HCT116 (cell line): ENCODE data around the gene TNFRSF9. TPM values are rescaled to one million over a fixed set of nuclear protein-coding genes. Genes with fewer than 3 reads are reported as not detected.

ENCODE experiments used
- ATAC-seq: fragments of 200-7000 bp; cut with Tn5 transposase; 2 replicates; pipeline ENCODE4 v1.9.1; 2020; ENCODE audit warnings: mild to moderate bottlenecking, moderate library complexity
- BruUV-seq: library from RNA; stranded (reverse); fragments of 400-500 nt; replicated peaks from 2 replicates; lab custom pipeline; 2021; lab: Mats Ljungman, UMichigan
- CTCF ChIA-PET: fragments of 300-600 bp; sonication (Branson Sonifier 250); formaldehyde crosslinking; loops from one replicate; lab custom pipeline; 2021; ENCODE audit warnings: antibody characterized with exemption; lab: Charles Lee
- POLR2A ChIA-PET: fragments of 300-600, 350-600 bp; sonication (Branson Sonifier 250); formaldehyde crosslinking; loops from one replicate; lab custom pipeline; 2021; ENCODE audit warnings: antibody characterized with exemption; lab: Charles Lee
- RAD21 ChIA-PET, 2 experiments: fragments of 300-600 bp; sonication (Branson Sonifier 250); formaldehyde crosslinking; loops; one replicate each; lab custom pipeline; 2023; ENCODE audit warnings: low total read pairs in 2 of 2; ENCODE audit not compliant: uncharacterized antibody in 2 of 2, unreplicated experiment in 2 of 2, low non-redundant PET in 1 of 2; lab: Charles Lee
- DNase-seq: peaks from one replicate; pipeline ENCODE4 v3.0.0-alpha.2; 2010; ENCODE audit warnings: low read depth, low spot score
- H2AFZ ChIP-seq: fragments of 200-600 bp; shearing (Covaris generic), sonication (generic); 2 replicates; pipeline ENCODE4 v1.6.1; 2017; ENCODE audit warnings: low read depth, mixed run types, mixed read lengths, antibody characterized with exemption, low read length; ENCODE audit not compliant: poor library complexity, severe bottlenecking
- H3K27ac ChIP-seq: 2 replicates; pipeline ENCODE4 v1.5.1; 2012; ENCODE audit warnings: low read depth, low read length
- H3K27me3 ChIP-seq: fragments of 200-600 bp; sonication (generic); 2 replicates; pipeline ENCODE4 v1.6.1; 2016; ENCODE audit warnings: mixed run types, low read length, mixed read lengths; ENCODE audit not compliant: insufficient read depth
- H3K36me3 ChIP-seq, 2 experiments: fragments of 200-500 bp in 1 of 2; fragments of 200-600 bp in 1 of 2; sonication (Bioruptor generic) in 1 of 2; sonication (generic) in 1 of 2; 2 replicates each; pipeline versions ENCODE4 v1.5.1 to v1.6.1; 2014 to 2016; ENCODE audit warnings: low read length in 2 of 2, inconsistent platforms in 1 of 2, mixed read lengths in 1 of 2, mixed run types in 1 of 2; ENCODE audit not compliant: insufficient read depth in 2 of 2, control insufficient read depth in 1 of 2
- H3K4me1 ChIP-seq, 2 experiments: fragments of 200-600 bp in 1 of 2; sonication (generic) in 1 of 2; 2 replicates each; pipeline versions ENCODE4 v1.5.1 to v1.6.1; 2012 to 2017; ENCODE audit warnings: low read length in 2 of 2, inconsistent platforms in 1 of 2, mild to moderate bottlenecking in 1 of 2, mixed read lengths in 1 of 2, mixed run types in 1 of 2, moderate library complexity in 1 of 2; ENCODE audit not compliant: insufficient read depth in 2 of 2, control insufficient read depth in 1 of 2
- H3K4me2 ChIP-seq: fragments of 200-600 bp; sonication (generic); 2 replicates; pipeline ENCODE4 v1.6.1; 2017; ENCODE audit warnings: mixed run types, low read length, mixed read lengths
- H3K4me3 ChIP-seq, 2 experiments: fragments of 200-600 bp in 1 of 2; sonication (generic) in 1 of 2; replicated peaks in 1 of 2; 2 replicates each; pipeline ENCODE4 v1.5.1; 2011 to 2016; ENCODE audit warnings: low read length in 2 of 2, control low read depth in 1 of 2, low read depth in 1 of 2, mild to moderate bottlenecking in 1 of 2, mixed read lengths in 1 of 2, mixed run types in 1 of 2
- H3K79me2 ChIP-seq: fragments of 200-600 bp; sonication (generic); 2 replicates; pipeline ENCODE4 v1.6.1; 2017; ENCODE audit warnings: mild to moderate bottlenecking, mixed run types, low read length, moderate library complexity, mixed read lengths; ENCODE audit not compliant: insufficient read depth
- H3K9ac ChIP-seq: fragments of 200-600 bp; sonication (generic); 2 replicates; pipeline ENCODE4 v1.6.1; 2016; ENCODE audit warnings: low read length, mixed read lengths
- H3K9me2 ChIP-seq: fragments of 200-600 bp; sonication (generic), shearing (Covaris generic); 2 replicates; pipeline ENCODE4 v1.6.1; 2017; ENCODE audit warnings: mixed run types, mild to moderate bottlenecking, moderate library complexity; ENCODE audit not compliant: insufficient read depth
- H3K9me3 ChIP-seq, 2 experiments: fragments of 200-500 bp in 1 of 2; fragments of 200-600 bp in 1 of 2; sonication (Bioruptor generic) in 1 of 2; sonication (generic) in 1 of 2; 2 replicates each; pipeline ENCODE4 v1.6.1; 2014 to 2017; ENCODE audit warnings: low read length in 2 of 2, mixed read lengths in 2 of 2, inconsistent platforms in 1 of 2, low read depth in 1 of 2, mild to moderate bottlenecking in 1 of 2, mixed run types in 1 of 2, moderate library complexity in 1 of 2; ENCODE audit not compliant: control insufficient read depth in 1 of 2, insufficient read depth in 1 of 2
- H4K20me1 ChIP-seq: fragments of 200-600 bp; sonication (generic), shearing (Covaris generic); 2 replicates; pipeline ENCODE4 v1.6.1; 2017; ENCODE audit warnings: mixed run types, mild to moderate bottlenecking, moderate library complexity; ENCODE audit not compliant: insufficient read depth
- CBX3 ChIP-seq: IDR thresholded peaks from 2 replicates; pipeline ENCODE4 v1.6.1; 2012; ENCODE audit warnings: low read depth
- CEBPB ChIP-seq: IDR thresholded peaks from 2 replicates; pipeline ENCODE4 v1.6.1; 2012; ENCODE audit warnings: low read depth
- EGR1 ChIP-seq: IDR thresholded peaks from 2 replicates; pipeline ENCODE4 v1.6.1; 2012; ENCODE audit warnings: low read depth
- EZH2 ChIP-seq: fragments of 200-600 bp; sonication (generic); IDR thresholded peaks from 2 replicates; pipeline ENCODE4 v1.6.1; 2017; ENCODE audit warnings: antibody characterized with exemption, mixed run types
- RAD21 ChIP-seq: IDR thresholded peaks from 2 replicates; pipeline ENCODE4 v1.6.1; 2012; ENCODE audit warnings: low read depth, mild to moderate bottlenecking
- SIN3A ChIP-seq: IDR thresholded peaks from 2 replicates; pipeline ENCODE4 v1.6.1; 2012; ENCODE audit warnings: low read depth
- SP1 ChIP-seq: IDR thresholded peaks from 2 replicates; pipeline ENCODE4 v1.6.1; 2012; ENCODE audit warnings: low read depth
- SRF ChIP-seq: IDR thresholded peaks from 2 replicates; pipeline ENCODE4 v1.6.1; 2012; ENCODE audit warnings: low read depth
- YY1 ChIP-seq: IDR thresholded peaks from 2 replicates; pipeline ENCODE4 v1.6.1; 2011; ENCODE audit warnings: low read length, low read depth, moderate library complexity, mild to moderate bottlenecking; ENCODE audit not compliant: insufficient replicate concordance; ENCODE audit errors: extremely low read depth
- ZNF274 ChIP-seq: fragments of 200-500 bp; sonication (Bioruptor generic); IDR thresholded peaks from 2 replicates; pipeline ENCODE4 v1.6.1; 2014; ENCODE audit warnings: mild to moderate bottlenecking, low read depth, low read length, inconsistent platforms
- intact Hi-C: fragments of 100-400 bp; cut with micrococcal nuclease; formaldehyde crosslinking; loops from 2 replicates; pipeline ENCODE4 v1.10.0; 2022
- total RNA-seq: library from RNA; stranded (reverse); gene quantifications from one replicate; pipeline ENCODE4 v1.2.1, GENCODE V29; 2021; ENCODE audit not compliant: unreplicated experiment
- TF ChIP-seq, protein P1 (sequence below): IDR thresholded peaks from 2 replicates; pipeline ENCODE4 v1.6.1; 2012; ENCODE audit warnings: low read depth
- TF ChIP-seq, protein P2 (sequence below), 3 experiments: fragments of 200-600 bp in 1 of 3; sonication (generic) in 1 of 3; IDR thresholded peaks in 2 of 3; conservative IDR thresholded peaks in 1 of 3; 2 replicates each; pipeline ENCODE4 v1.5.1; 2012 to 2017; ENCODE audit warnings: low read depth in 2 of 3, low read length in 2 of 3, antibody characterized with exemption in 1 of 3, borderline replicate concordance in 1 of 3, control low read depth in 1 of 3, mild to moderate bottlenecking in 1 of 3, mixed read lengths in 1 of 3, mixed run types in 1 of 3, moderate library complexity in 1 of 3; ENCODE audit not compliant: insufficient read depth in 1 of 3

Gene TNFRSF9
- total RNA-seq, 1 experiment from 2014 or later = 0.20 TPM

DNA sequence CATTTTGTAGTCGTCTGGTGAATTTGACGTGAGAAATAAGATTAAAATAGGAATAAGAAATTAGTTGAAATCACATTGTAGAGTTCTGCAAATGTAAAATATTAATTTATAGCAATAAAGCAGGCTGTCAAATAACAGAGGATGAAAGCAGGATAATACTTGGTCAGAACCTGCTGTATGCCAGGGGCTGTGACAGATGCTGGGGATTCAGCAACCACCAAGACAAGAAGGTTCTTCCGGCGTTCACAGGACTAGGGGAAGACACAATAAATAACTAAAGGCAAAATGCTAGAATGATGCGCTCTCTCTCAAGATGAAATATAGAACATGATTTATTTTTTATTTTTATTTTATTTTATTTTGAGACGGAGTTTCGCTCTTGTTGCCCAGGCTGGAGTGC is 14.0 kb upstream of the TNFRSF9 start:
- TSS peak; percentile 93 for BruUV-seq

More for the DNA sequence above, 14.0 kb upstream of the TNFRSF9 start:
- no peaks in the 10 kb centered on the region for H3K36me3 ChIP-seq
- H3K9me2 ChIP-seq = no peaks in the 10 kb centered on the region
- no peaks in the 10 kb centered on the region for H3K9me3 ChIP-seq
- H4K20me1 ChIP-seq = no peaks in the 10 kb centered on the region
- CTCF ChIA-PET = no interaction called here
- ATAC-seq (no peak), DNase-seq (no peak)
- no peaks in the 10 kb centered on the region for H3K27me3 ChIP-seq
- peak overlapping the region; percentile 75 to 84 for H3K4me3 ChIP-seq
- peaks cover 0 to 5% of the 10 kb centered on the region in 2 experiments; a peak in 2 of 4 replicates for H3K4me1 ChIP-seq
- RAD21 ChIA-PET = no interaction called here
- peak overlapping the region; percentile 71 for H3K9ac ChIP-seq
- no peaks in the 10 kb centered on the region for H3K79me2 ChIP-seq
- peak overlapping the region; percentile 29 for H2AFZ ChIP-seq
- intact Hi-C loops = no loop called here
- peak overlapping the region; percentile 82 for H3K4me2 ChIP-seq
- peak overlapping the region; percentile 91; the same call in 1 of the 2 replicates for H3K27ac ChIP-seq
- TF ChIP-seq CBX3 = no peak
- no peak for TF ChIP-seq EGR1
- no peak for TF ChIP-seq EZH2
- TF ChIP-seq SIN3A = no peak
- TF ChIP-seq CEBPB = no peak
- TF ChIP-seq, protein P1, sequence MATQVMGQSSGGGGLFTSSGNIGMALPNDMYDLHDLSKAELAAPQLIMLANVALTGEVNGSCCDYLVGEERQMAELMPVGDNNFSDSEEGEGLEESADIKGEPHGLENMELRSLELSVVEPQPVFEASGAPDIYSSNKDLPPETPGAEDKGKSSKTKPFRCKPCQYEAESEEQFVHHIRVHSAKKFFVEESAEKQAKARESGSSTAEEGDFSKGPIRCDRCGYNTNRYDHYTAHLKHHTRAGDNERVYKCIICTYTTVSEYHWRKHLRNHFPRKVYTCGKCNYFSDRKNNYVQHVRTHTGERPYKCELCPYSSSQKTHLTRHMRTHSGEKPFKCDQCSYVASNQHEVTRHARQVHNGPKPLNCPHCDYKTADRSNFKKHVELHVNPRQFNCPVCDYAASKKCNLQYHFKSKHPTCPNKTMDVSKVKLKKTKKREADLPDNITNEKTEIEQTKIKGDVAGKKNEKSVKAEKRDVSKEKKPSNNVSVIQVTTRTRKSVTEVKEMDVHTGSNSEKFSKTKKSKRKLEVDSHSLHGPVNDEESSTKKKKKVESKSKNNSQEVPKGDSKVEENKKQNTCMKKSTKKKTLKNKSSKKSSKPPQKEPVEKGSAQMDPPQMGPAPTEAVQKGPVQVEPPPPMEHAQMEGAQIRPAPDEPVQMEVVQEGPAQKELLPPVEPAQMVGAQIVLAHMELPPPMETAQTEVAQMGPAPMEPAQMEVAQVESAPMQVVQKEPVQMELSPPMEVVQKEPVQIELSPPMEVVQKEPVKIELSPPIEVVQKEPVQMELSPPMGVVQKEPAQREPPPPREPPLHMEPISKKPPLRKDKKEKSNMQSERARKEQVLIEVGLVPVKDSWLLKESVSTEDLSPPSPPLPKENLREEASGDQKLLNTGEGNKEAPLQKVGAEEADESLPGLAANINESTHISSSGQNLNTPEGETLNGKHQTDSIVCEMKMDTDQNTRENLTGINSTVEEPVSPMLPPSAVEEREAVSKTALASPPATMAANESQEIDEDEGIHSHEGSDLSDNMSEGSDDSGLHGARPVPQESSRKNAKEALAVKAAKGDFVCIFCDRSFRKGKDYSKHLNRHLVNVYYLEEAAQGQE = no peak
- no peak for TF ChIP-seq SRF
- no peak for TF ChIP-seq YY1
- TF ChIP-seq, protein P2, sequence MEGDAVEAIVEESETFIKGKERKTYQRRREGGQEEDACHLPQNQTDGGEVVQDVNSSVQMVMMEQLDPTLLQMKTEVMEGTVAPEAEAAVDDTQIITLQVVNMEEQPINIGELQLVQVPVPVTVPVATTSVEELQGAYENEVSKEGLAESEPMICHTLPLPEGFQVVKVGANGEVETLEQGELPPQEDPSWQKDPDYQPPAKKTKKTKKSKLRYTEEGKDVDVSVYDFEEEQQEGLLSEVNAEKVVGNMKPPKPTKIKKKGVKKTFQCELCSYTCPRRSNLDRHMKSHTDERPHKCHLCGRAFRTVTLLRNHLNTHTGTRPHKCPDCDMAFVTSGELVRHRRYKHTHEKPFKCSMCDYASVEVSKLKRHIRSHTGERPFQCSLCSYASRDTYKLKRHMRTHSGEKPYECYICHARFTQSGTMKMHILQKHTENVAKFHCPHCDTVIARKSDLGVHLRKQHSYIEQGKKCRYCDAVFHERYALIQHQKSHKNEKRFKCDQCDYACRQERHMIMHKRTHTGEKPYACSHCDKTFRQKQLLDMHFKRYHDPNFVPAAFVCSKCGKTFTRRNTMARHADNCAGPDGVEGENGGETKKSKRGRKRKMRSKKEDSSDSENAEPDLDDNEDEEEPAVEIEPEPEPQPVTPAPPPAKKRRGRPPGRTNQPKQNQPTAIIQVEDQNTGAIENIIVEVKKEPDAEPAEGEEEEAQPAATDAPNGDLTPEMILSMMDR (IDR thresholded peaks at IDR 0.05 in 2 of 3, conservative IDR thresholded peaks at IDR 0.05 in 1 of 3; ENCODE audit: borderline replicate concordance in 1 of 3, insufficient read depth in 1 of 3, low read depth in 2 of 3, low read length in 2 of 3) = no peak
- no peak for TF ChIP-seq SP1
- no peak for TF ChIP-seq ZNF274
- no peak for TF ChIP-seq RAD21
- POLR2A ChIA-PET = no interaction called here
